Sigmoid colon (tissue), 7 donors: ENCODE data around the gene ZNF385A. TPM values are rescaled to one million over a fixed set of nuclear protein-coding genes. Genes with fewer than 3 reads are reported as not detected.

Experiments used
- DNase-seq: peaks from one replicate; pipeline ENCODE4 v3.0.0-alpha.2; 2019
- H3K27ac ChIP-seq, 4 donors: fragments of 200-600 bp; sonication (generic); one replicate each; pipeline ENCODE4 v1.5.1; 2016 to 2019; ENCODE audit warnings: mild to moderate bottlenecking in 1 of 4
- H3K27me3 ChIP-seq, 3 donors: fragments of 200-600 bp; sonication (generic); one replicate each; pipeline ENCODE4 v1.5.1; 2019; ENCODE audit warnings: mild to moderate bottlenecking in 1 of 3
- H3K36me3 ChIP-seq, 4 donors: fragments of 200-600 bp; sonication (generic); one replicate each; pipeline ENCODE4 v1.5.1; 2016 to 2019
- H3K4me1 ChIP-seq, 4 donors: fragments of 200-600 bp; sonication (generic); one replicate each; pipeline ENCODE4 v1.5.1; 2017 to 2019
- H3K4me3 ChIP-seq, 4 donors: fragments of 200-600 bp; sonication (generic); one replicate each; pipeline ENCODE4 v1.5.1; 2017 to 2019; ENCODE audit warnings: mild to moderate bottlenecking in 2 of 4, moderate library complexity in 1 of 4
- H3K9me3 ChIP-seq, 4 donors: fragments of 200-600 bp in 3 of 4; sonication (generic) in 3 of 4; one replicate each; pipeline versions ENCODE4 v1.5.1 to v1.6.1; 2013 to 2019
- CTCF ChIP-seq, 4 experiments: fragments of 450-650 bp in 3 of 4; fragments of 200-600 bp in 1 of 4; IDR thresholded peaks; one replicate each; pipeline ENCODE4 v1.5.1; 2016 to 2019; ENCODE audit warnings: antibody characterized with exemption in 4 of 4, mild to moderate bottlenecking in 3 of 4, moderate library complexity in 2 of 4
- EP300 ChIP-seq, 4 donors: sonication (generic); formaldehyde crosslinking; IDR thresholded peaks; one replicate each; pipeline ENCODE4 v1.6.1; 2017; ENCODE audit warnings: antibody characterized with exemption in 4 of 4
- POLR2A ChIP-seq, 2 donors: fragments of 450-650 bp; IDR thresholded peaks; one replicate each; pipeline ENCODE4 v1.6.1; 2016; ENCODE audit warnings: antibody characterized with exemption in 2 of 2, mild to moderate bottlenecking in 2 of 2, moderate library complexity in 2 of 2
- POLR2AphosphoS5 ChIP-seq, 4 donors: sonication (generic); formaldehyde crosslinking; IDR thresholded peaks; one replicate each; pipeline ENCODE4 v1.6.1; 2017; ENCODE audit warnings: antibody characterized with exemption in 4 of 4
- WGBS, 2 donors: extraction: QIAGEN DNeasy Blood & Tissue Kit; methylation state at CpG; one replicate each; pipeline ENCODE4 v1.1.7; 2013; 5-methylcytosine and 5-hydroxymethylcytosine counted together
- intact Hi-C: fragments of 100-400 bp; cut with DNase I; formaldehyde crosslinking; loops from one replicate; pipeline ENCODE4 v1.15.1; 2023
- polyA plus RNA-seq, 3 donors: library from polyadenylated mRNA; stranded (reverse); fragments of 200-250 nt; gene quantifications; one replicate each; pipeline ENCODE4 v1.2.3, GENCODE V29; 2013
- total RNA-seq, 4 donors: library from RNA; depleted of rRNA; stranded (reverse); fragments of >200 nt; gene quantifications; one replicate each; pipeline ENCODE4 v1.1.0, GENCODE V29; 2016
- donor health status: healthy with polysubstance abuse.
- donor health status: Bipolar disorder and iron deficiency.
- donor health status: healthy.

ZNF385A gene
- total and polyA plus RNA-seq, 7 donors: 4.4 to 19.2 (median 8.4) TPM

GRCh38 chr12:54368709-54369596 lies 15.6 kb downstream of the ZNF385A start:
- H3K4me3 ChIP-seq: peak overlapping the region in 3 of 4 donors; percentile 42 to 52 (median 51)
- TF ChIP-seq POLR2A (IDR thresholded peaks at IDR 0.05) (no peak), POLR2AphosphoS5 (IDR thresholded peaks at IDR 0.05) (peak in 1 of 4 donors; percentile 21), CTCF (IDR thresholded peaks at IDR 0.05) (peak; percentile 73 to 85 (median 82))
- H3K9me3 ChIP-seq: no peaks in the 10 kb centered on the region
- intact Hi-C loops: loop anchor here (2.0 kb wide), 1 partner anchor 74 kb away; no protein-coding TSS in a partner anchor
- 8 to 24% methylated on average over 40 of the region's 40 CpGs for WGBS, 2 donors
- no peaks in the 10 kb centered on the region for H3K36me3 ChIP-seq
- H3K4me1 ChIP-seq: peaks cover 0 to 41% (median 36%) of the 10 kb centered on the region in 4 donors
- DNase-seq: peak; percentile 95
- H3K27ac ChIP-seq: peak overlapping the region; percentile 67 to 74 (median 70)
- H3K27me3 ChIP-seq: no peaks in the 10 kb centered on the region

GRCh38 chr12:54368025-54368708 lies 16.4 kb downstream of the ZNF385A start:
- Histone ChIP-seq H3K27ac (peak overlapping the region in 3 of 4 donors; percentile 67 to 74 (median 67)), H3K4me1 (peaks cover 0 to 39% (median 35%) of the 10 kb centered on the region in 4 donors), H3K36me3 (no peaks in the 10 kb centered on the region), H3K9me3 (no peaks in the 10 kb centered on the region), H3K4me3 (peak overlapping the region in 3 of 4 donors; percentile 42 to 52 (median 51)), H3K27me3 (no peaks in the 10 kb centered on the region)
- WGBS, 2 donors: 25 to 27% methylated on average over 5 of the region's 5 CpGs
- intact Hi-C loops: loop anchor here (2.0 kb wide), 1 partner anchor 73 kb away; no protein-coding TSS in a partner anchor
- DNase-seq: no peak
- TF ChIP-seq CTCF (IDR thresholded peaks at IDR 0.05) (no peak), EP300 (IDR thresholded peaks at IDR 0.05) (no peak), POLR2A (IDR thresholded peaks at IDR 0.05) (no peak), POLR2AphosphoS5 (IDR thresholded peaks at IDR 0.05) (no peak)

- H3K9me3 ChIP-seq: no peaks in the 10 kb centered on the region
- no peak within 1 kb of the TSS for H3K27ac ChIP-seq
- no peak within 1 kb of the TSS for H3K4me3 ChIP-seq
- H3K4me1 ChIP-seq: peaks cover 0 to 33% (median 28%) of the 10 kb centered on the region in 4 donors
- H3K27me3 ChIP-seq: no peaks in the 10 kb centered on the region
- 43 to 71% methylated on average over 4 of the region's 4 CpGs for WGBS, 2 donors
- H3K36me3 ChIP-seq: no peaks in the 10 kb centered on the region
- TF ChIP-seq EP300 (IDR thresholded peaks at IDR 0.05): no peak
- TF ChIP-seq POLR2A (IDR thresholded peaks at IDR 0.05): no peak
- TF ChIP-seq POLR2AphosphoS5 (IDR thresholded peaks at IDR 0.05): no peak
- TF ChIP-seq CTCF (IDR thresholded peaks at IDR 0.05): no peak
- DNase-seq: no peak
- intact Hi-C loops: loop anchor here (5.0 kb wide), 1 partner anchor 147 kb away; no protein-coding TSS in a partner anchor
Observed at GRCh38 chr12:54364413-54364812, 20.1 kb downstream of the ZNF385A start, which contains the start of gene GPR84. Gene GPR84, minus strand, starts transcription at chr12:54364486. Its CDS starts 635 bp downstream, at chr12:54363851.

GRCh38 chr12:54363618-54364017 lies 20.9 kb downstream of the ZNF385A start:
- intact Hi-C loops: loop anchor here (5.0 kb wide), 1 partner anchor 146 kb away; no protein-coding TSS in a partner anchor
- no peak for DNase-seq
- Histone ChIP-seq H3K9me3 (no peaks in the 10 kb centered on the region), H3K36me3 (no peaks in the 10 kb centered on the region), H3K4me3 (no peak overlapping the region), H3K27me3 (no peaks in the 10 kb centered on the region), H3K27ac (no peak overlapping the region), H3K4me1 (peaks cover 0 to 28% (median 22%) of the 10 kb centered on the region in 4 donors)
- TF ChIP-seq POLR2AphosphoS5 (IDR thresholded peaks at IDR 0.05) (no peak), EP300 (IDR thresholded peaks at IDR 0.05) (no peak), POLR2A (IDR thresholded peaks at IDR 0.05) (no peak), CTCF (IDR thresholded peaks at IDR 0.05) (no peak)
- WGBS, 2 donors: 80 to 83% methylated on average over 6 of the region's 6 CpGs
